Duodenal mucosa (tissue), 2 donors: ENCODE measurements around the gene COL4A4.
A peak's percentile ranks its signal among the peaks of the same experiment; 100 is the strongest.
"Not testable (repeated sequence)": the region's sequence is repeated elsewhere in the genome, so short reads cannot be mapped to it uniquely, and the experiment has no call there.

Source experiments
- H3K27ac ChIP-seq: one replicate; pipeline ENCODE4 v1.7.0; 2013; ENCODE audit warnings: low read depth, low read length
- H3K27me3 ChIP-seq, 2 donors: one replicate each; pipeline ENCODE4 v1.7.0; 2013; ENCODE audit warnings: low read length in 2 of 2, control low read depth in 1 of 2; ENCODE audit not compliant: insufficient read depth in 2 of 2, control insufficient read depth in 1 of 2
- H3K36me3 ChIP-seq, 2 donors: one replicate each; pipeline ENCODE4 v1.7.0; 2013; ENCODE audit warnings: low read length in 2 of 2, control low read depth in 1 of 2; ENCODE audit not compliant: insufficient read depth in 2 of 2, control insufficient read depth in 1 of 2
- H3K4me1 ChIP-seq, 2 donors: one replicate each; pipeline ENCODE4 v1.7.0; 2013; ENCODE audit warnings: low read length in 2 of 2, control low read depth in 1 of 2; ENCODE audit not compliant: insufficient read depth in 2 of 2, control insufficient read depth in 1 of 2
- H3K4me3 ChIP-seq, 2 donors: one replicate each; pipeline ENCODE4 v1.7.0; 2013; ENCODE audit warnings: low read length in 2 of 2, low read depth in 1 of 2
- H3K9ac ChIP-seq, 2 donors: one replicate each; pipeline ENCODE4 v1.7.0; 2013; ENCODE audit warnings: low read length in 2 of 2, low read depth in 1 of 2
- H3K9me3 ChIP-seq, 2 donors: one replicate each; pipeline ENCODE4 v1.7.0; 2013; ENCODE audit warnings: low read length in 2 of 2, control low read depth in 1 of 2; ENCODE audit not compliant: control insufficient read depth in 1 of 2

COL4A4 gene

GRCh38 chr2:227188292-227188691 is 24.3 kb upstream of the COL4A4 start:
- Histone ChIP-seq H3K4me3 (no peak overlapping the region), H3K9me3 (no peaks in the 10 kb centered on the region), H3K27ac (no peak overlapping the region), H3K36me3 (no peaks in the 10 kb centered on the region), H3K9ac (no peak overlapping the region), H3K4me1 (no peaks in the 10 kb centered on the region), H3K27me3 (no peaks in the 10 kb centered on the region)

- Histone ChIP-seq H3K36me3 (no peaks in the 10 kb centered on the region), H3K9me3 (no peaks in the 10 kb centered on the region), H3K9ac (no peak overlapping the region), H3K4me1 (no peaks in the 10 kb centered on the region), H3K27ac (no peak overlapping the region), H3K27me3 (no peaks in the 10 kb centered on the region), H3K4me3 (no peak overlapping the region)
These were observed 22.7 kb upstream of the COL4A4 start for GRCh38 chr2:227186751-227187150.

DNA sequence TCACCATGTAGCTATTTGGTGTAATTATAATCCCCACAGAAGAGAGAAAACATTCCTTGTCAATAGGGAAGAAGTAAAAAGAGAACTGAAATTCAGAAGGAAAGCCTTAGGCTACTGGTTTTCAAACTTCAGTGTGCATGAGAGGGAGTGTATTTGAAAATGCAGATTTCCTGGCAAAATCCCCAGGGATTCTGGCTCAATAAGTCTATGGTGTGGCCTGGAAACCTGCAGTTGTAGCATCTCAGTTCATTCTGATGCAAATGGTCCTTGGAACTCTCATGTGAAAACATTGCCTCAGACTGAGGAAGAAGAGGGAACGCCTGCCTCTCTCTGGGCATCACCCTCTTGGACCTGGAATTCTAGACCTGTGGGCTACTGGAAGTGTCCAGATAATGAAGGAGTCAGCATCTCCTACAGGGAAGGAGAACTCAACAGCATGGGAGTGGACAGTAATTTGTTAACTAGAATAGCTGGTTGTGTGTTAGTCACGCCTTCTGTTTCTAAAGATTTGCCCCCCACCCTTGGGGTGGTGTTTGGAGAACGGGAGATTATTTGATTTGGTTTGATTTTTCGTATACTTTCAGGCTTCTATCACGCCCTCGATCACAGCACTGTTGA is 21.7 kb upstream of the COL4A4 start:
- no peak overlapping the region for H3K9ac ChIP-seq
- H3K27me3 ChIP-seq = no peaks in the 10 kb centered on the region
- no peaks in the 10 kb centered on the region for H3K4me1 ChIP-seq
- H3K36me3 ChIP-seq = no peaks in the 10 kb centered on the region
- H3K9me3 ChIP-seq = no peaks in the 10 kb centered on the region
- H3K4me3 ChIP-seq = no peak overlapping the region
- H3K27ac ChIP-seq = no peak overlapping the region

DNA sequence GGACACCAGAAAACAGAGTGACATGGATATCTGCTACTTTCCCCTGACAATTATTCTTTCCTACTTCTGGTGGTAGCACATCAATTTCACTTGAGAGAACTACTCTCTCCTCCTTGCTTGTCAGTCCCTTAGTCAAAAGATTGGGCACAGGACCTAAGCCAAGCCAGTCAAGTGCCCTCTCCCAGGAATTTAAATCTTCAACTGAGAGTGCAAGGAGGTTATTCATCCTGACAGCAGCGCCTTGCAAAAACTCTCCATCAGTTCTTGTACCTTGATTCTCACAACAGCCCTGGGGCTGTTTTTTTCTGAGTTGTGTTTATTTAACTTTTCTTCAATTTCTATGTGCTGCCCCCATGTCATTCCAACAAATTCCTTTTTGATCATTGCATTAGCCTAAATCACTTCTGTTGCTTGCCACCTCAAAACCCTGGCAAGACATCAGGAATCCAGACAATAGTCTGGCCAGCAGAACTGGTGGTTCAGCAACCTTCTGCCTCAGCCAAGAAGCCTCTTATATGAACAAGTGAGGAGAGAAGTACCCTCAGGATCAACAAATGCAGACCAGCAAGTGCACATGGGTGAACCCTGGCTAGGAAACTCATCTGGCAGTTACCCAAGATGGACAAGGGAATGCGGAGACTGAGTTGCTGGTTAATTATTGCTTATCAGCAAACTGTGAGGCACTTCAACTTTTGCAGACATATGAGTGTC is 19.8 kb upstream of the COL4A4 start:
- Histone ChIP-seq H3K9ac (no peak overlapping the region), H3K27ac (no peak overlapping the region), H3K4me1 (no peaks in the 10 kb centered on the region), H3K4me3 (no peak overlapping the region), H3K9me3 (no peaks in the 10 kb centered on the region), H3K27me3 (no peaks in the 10 kb centered on the region), H3K36me3 (no peaks in the 10 kb centered on the region)

DNA sequence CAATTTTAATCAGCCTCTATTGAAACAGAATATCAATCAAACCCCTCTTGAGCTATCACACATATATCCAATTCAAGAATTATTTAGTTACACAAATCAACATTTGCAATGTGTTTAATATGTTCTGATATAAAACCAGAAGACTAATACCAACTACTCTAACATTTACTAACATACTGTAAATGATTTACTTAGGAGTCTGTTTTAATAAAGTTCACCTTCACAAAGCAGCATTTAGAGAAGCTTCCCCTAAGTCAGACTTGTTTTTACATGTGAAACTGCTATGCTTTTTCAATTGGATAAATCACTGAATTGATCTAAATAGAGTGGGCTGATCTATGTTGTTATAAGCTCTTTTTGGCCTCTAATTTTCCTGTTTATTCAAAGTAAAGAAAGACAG is 18.8 kb upstream of the COL4A4 start:
- Histone ChIP-seq H3K4me1 (no peaks in the 10 kb centered on the region), H3K27ac (no peak overlapping the region), H3K4me3 (no peak overlapping the region), H3K36me3 (no peaks in the 10 kb centered on the region), H3K9me3 (no peaks in the 10 kb centered on the region), H3K9ac (no peak overlapping the region), H3K27me3 (no peaks in the 10 kb centered on the region)

DNA sequence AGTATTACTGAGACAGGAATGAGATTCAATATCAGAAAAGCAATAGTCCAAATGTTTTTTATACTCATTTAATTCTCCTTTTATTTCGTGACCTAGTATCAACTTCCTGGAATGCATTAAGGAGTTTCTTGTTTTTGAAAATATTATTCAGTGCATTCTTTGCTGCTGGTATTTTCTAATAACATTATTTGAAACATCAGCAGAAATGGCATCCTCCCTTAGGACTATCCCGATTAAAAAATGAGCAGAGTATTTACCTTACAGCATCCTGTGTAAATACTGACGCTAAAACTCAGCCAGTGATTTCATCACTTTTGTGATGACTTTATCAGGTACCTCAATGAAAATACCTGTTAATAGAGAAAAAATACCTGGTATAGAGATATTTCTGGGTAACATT is 16.8 kb upstream of the COL4A4 start:
- H3K27me3 ChIP-seq = no peaks in the 10 kb centered on the region
- H3K9me3 ChIP-seq = no peaks in the 10 kb centered on the region
- no peak overlapping the region for H3K27ac ChIP-seq
- H3K36me3 ChIP-seq = no peaks in the 10 kb centered on the region
- H3K4me3 ChIP-seq = no peak overlapping the region
- no peak overlapping the region for H3K9ac ChIP-seq
- no peaks in the 10 kb centered on the region for H3K4me1 ChIP-seq

DNA sequence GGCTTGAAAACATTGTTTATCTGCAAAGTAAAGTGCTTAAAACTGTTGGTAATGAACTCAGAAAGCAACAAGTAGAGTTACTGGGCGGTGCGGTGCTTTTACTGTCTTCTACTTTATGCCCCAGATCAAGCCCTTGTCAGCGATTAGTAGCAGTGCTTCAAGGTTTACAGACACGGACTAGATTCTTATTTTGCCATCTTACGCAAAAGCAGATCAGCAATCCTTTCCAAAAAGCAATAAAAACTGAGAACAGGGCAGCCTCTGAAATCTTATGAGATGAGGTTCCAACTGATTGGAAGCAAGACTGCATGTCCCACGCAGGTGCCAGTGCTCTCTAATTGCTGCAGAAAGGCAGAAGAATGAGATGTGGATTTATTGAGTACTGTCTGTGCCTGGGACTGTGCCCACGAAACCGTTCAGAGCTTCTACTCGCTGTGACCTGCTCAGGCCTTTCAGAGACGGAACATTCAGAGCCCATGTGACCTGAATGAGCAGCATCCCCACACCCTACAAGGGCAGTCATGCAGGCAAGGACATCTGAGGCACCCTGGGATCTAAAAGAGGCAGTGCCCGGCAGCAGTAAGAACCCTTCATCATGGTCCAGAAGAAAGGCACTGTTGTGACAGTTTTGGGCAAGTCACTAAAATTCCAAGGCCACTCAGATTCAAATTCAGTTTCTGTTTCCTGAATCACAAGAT is 16.1 kb upstream of the COL4A4 start:
- no peaks in the 10 kb centered on the region for H3K36me3 ChIP-seq
- H3K4me1 ChIP-seq = no peaks in the 10 kb centered on the region
- H3K4me3 ChIP-seq = no peak overlapping the region
- H3K27ac ChIP-seq = no peak overlapping the region
- no peaks in the 10 kb centered on the region for H3K27me3 ChIP-seq
- H3K9me3 ChIP-seq = no peaks in the 10 kb centered on the region
- H3K9ac ChIP-seq = no peak overlapping the region

- H3K9me3 ChIP-seq = no peaks in the 10 kb centered on the region
- H3K4me1 ChIP-seq = no peaks in the 10 kb centered on the region
- no peak overlapping the region for H3K4me3 ChIP-seq
- no peaks in the 10 kb centered on the region for H3K36me3 ChIP-seq
- H3K9ac ChIP-seq = no peak overlapping the region
- H3K27ac ChIP-seq = no peak overlapping the region
- H3K27me3 ChIP-seq = no peaks in the 10 kb centered on the region
These were observed 13.8 kb upstream of the COL4A4 start for GRCh38 chr2:227177592-227178336.

- not testable (repeated sequence) for H3K4me3 ChIP-seq, H3K4me1 ChIP-seq, H3K9ac ChIP-seq, H3K27ac ChIP-seq, H3K27me3 ChIP-seq, H3K36me3 ChIP-seq, H3K9me3 ChIP-seq
These were observed 7.8 kb upstream of the COL4A4 start for GRCh38 chr2:227171779-227172178.

DNA sequence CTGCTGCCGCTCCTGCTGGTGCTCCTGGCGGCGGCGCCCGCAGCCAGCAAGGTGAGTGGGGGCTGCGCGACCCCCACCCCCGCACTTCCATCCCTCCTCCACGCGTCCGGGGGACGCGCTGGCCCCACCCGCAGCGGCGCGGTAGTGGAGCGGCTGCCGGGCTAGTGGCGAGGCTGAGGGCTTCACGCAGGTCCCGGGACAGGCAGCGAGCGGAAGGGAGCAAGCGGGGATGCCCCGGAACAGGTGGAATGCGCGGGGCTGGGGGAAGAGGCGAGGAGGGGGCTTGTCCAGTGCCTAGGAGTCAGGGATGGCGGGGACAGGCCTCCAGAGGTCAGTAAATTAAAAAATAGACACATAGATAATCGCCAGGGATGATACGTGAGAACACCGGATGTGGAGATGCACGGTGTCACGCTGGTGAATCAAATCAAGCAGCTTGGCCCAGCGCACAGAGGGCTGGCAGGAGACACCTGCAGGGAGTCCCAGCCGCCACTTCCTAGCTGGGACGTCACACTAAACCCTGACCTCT is 822 bp upstream of the COL4A4 start:
- Histone ChIP-seq H3K4me3 (peak overlapping the region; percentile 58 to 66), H3K36me3 (no peaks in the 10 kb centered on the region), H3K9me3 (no peaks in the 10 kb centered on the region), H3K9ac (no peak overlapping the region), H3K27me3 (peaks cover 25 to 47% of the 10 kb centered on the region in 2 donors), H3K4me1 (peaks cover 5 to 9% of the 10 kb centered on the region in 2 donors), H3K27ac (no peak overlapping the region)
